ENCODE data around the gene NDUFA13.

- TF ChIP-seq CTCF (IDR thresholded peaks at IDR 0.05) (no peak), POLR2A (IDR thresholded peaks at IDR 0.05) (no peak)
Measured at GRCh38 chr19:19537075-19538048, 21.3 kb downstream of the NDUFA13 start.
